Heart right ventricle (tissue), 16 donors: ENCODE data around the gene CCDC183. TPM values are rescaled to one million over a fixed set of nuclear protein-coding genes. Genes with fewer than 3 reads are reported as not detected.
A peak's percentile ranks its signal among the peaks of the same experiment; 100 is the strongest.
"Not testable (repeated sequence)": the region's sequence is repeated elsewhere in the genome, so short reads cannot be mapped to it uniquely, and the experiment has no call there.

ENCODE experiments used
- ATAC-seq, 8 donors: fragments of 200-7000 bp; cut with Tn5 transposase; one replicate each; pipeline ENCODE4 v1.9.1; 2020; ENCODE audit warnings: mild to moderate bottlenecking in 8 of 8, moderate library complexity in 8 of 8, moderate number of reproducible peaks in 1 of 8
- DNase-seq, 2 donors: peaks; one replicate each; pipeline ENCODE4 v3.0.0-alpha.2; 2020
- H3K27ac ChIP-seq, 10 donors: fragments of 200-600 bp; sonication (generic) in 2 of 10; one replicate each; pipeline versions ENCODE4 v1.5.0 to v1.8.0; 2020 to 2022; ENCODE audit warnings: mild to moderate bottlenecking in 3 of 10
- H3K27me3 ChIP-seq, 7 donors: fragments of 200-600 bp; one replicate each; pipeline ENCODE4 v1.8.0; 2021 to 2022; ENCODE audit warnings: mild to moderate bottlenecking in 2 of 7
- H3K36me3 ChIP-seq, 9 donors: fragments of 200-600 bp; sonication (generic) in 1 of 9; one replicate each; pipeline versions ENCODE4 v1.5.0 to v1.8.0; 2020 to 2022; ENCODE audit warnings: mild to moderate bottlenecking in 2 of 9
- H3K4me1 ChIP-seq, 9 donors: fragments of 200-600 bp; sonication (generic) in 1 of 9; one replicate each; pipeline versions ENCODE4 v1.5.0 to v1.8.0; 2020 to 2022; ENCODE audit warnings: mild to moderate bottlenecking in 4 of 9
- H3K4me3 ChIP-seq, 10 donors: fragments of 200-600 bp; sonication (generic) in 2 of 10; one replicate each; pipeline versions ENCODE4 v1.5.0 to v1.8.0; 2020 to 2022; ENCODE audit warnings: mild to moderate bottlenecking in 7 of 10, moderate library complexity in 2 of 10
- H3K9me3 ChIP-seq, 11 donors: fragments of 200-600 bp in 10 of 11; sonication (generic) in 2 of 11; one replicate each; pipeline versions ENCODE4 v1.5.0 to v1.8.0; 2013 to 2022; ENCODE audit warnings: mild to moderate bottlenecking in 2 of 11, control low read depth in 1 of 11, moderate library complexity in 1 of 11
- WGBS, 2 donors: extraction: QIAGEN DNeasy Blood & Tissue Kit; methylation state at CpG; one replicate each; pipeline ENCODE4 v1.1.7; 2013; ENCODE audit warnings: inconsistent platforms in 1 of 2; 5-methylcytosine and 5-hydroxymethylcytosine counted together
- intact Hi-C, 10 donors: fragments of 100-400 bp; cut with DNase I; formaldehyde crosslinking; loops; one replicate each; pipeline versions ENCODE4 v1.11.1 to v1.14.2; 2022
- polyA plus RNA-seq, 2 donors: library from polyadenylated mRNA; stranded (reverse); fragments of 200-250 nt; gene quantifications; one replicate each; pipeline ENCODE4 v1.2.3, GENCODE V29; 2013
- total RNA-seq, 10 donors: library from RNA; stranded (reverse); fragmentation: NEBNext Ultra II Directional in 3 of 10; extraction: Animal tissue kit (Norgen Biotek cat#: 25700) in 3 of 10; gene quantifications; one replicate each; pipeline versions ENCODE4 v1.2.1 to v1.2.4, GENCODE V29; 2021 to 2023
- TF ChIP-seq, protein P1 (sequence below), 9 donors: fragments of 200-600 bp; sonication (generic) in 2 of 9; IDR thresholded peaks; one replicate each; pipeline versions ENCODE4 v1.5.0 to v1.8.0; 2021 to 2022; ENCODE audit warnings: antibody characterized with exemption in 9 of 9, mild to moderate bottlenecking in 5 of 9, moderate library complexity in 1 of 9
- donor health status: Arrhythmogenic right ventricular cardiomyopathy.
- donor health status: ischemic (EF 13 %, LVEDD 7.1; RV severe dilation, severe dysfunction).
- donor health status: healthy with polysubstance abuse.
- donor health status: DM: no; HTN: yes; CAD: no.
- donor health status: DM: no; HTN: no; CAD: no.
- donor health status: ischemic (EF 25% LVEDD 6.9; RV normal size, moderate dysfunction).
- donor health status: ischemic (EF 25% LVEDD 5.7; RV mildly dilated, moderate dysfunction).
- donor health status: healthy.
- donor health status: DM: yes; HTN: yes; CAD: no.
- donor health status: Ischemic cardiomyopathy.
- donor health status: ischemic (EF 35%, LVEDD 5.7; RV mildly dilated, moderate dysfunction).
- donor health status: nonischemic (EF 11% LVEDD 7.7; RV severe dilation, severe dysfunction).
- donor health status: DM: yes; HTN: yes; CAD: no.
- donor health status: PGD.
- donor health status: ischemic (EF 29% LVEDD 5.4; RV normal size, mild dysfunction).
- donor health status: nonischemic (EF 23%, LVEDD 6.1; RV moderate dilation, normal function).

CCDC183 gene
- total and polyA plus RNA-seq, 12 donors: 0.49 to 9.2 (median 1.1) TPM

DNA sequence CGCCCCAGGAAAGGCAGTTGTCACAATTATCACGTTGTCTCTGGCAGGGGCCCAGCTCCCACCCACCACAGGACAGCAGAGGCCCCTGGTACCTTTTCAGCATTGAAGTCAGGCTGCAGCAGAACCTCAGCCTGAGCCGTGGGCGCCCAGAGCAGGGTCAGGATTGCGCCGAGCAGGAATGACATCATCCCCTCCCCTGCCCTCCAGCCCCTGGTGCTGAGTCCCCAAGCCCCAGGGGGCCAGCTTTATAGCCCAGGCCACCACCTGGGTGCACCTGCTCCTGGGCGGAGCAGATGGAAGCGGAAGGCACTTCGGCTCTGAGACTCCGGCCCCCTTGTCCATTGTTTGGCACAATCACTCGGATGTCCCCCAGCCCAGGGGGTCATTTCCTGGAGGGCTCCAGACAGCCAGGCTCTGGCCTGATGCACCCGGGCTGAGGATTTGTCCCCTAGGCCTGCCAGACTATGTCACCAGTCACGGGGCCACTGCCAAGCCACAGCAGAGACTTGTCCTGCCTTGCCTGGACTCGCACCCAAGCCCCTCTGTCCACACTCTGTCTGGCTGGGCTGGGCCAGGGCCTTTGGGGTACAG lies 31.7 kb upstream of the CCDC183 start, which contains the start of gene LCN15:
Gene LCN15 (minus strand): TSS at position 218 of the 591 bp plus-strand sequence. CDS start 30 bp downstream, at position 188.
- TF ChIP-seq, protein P1, sequence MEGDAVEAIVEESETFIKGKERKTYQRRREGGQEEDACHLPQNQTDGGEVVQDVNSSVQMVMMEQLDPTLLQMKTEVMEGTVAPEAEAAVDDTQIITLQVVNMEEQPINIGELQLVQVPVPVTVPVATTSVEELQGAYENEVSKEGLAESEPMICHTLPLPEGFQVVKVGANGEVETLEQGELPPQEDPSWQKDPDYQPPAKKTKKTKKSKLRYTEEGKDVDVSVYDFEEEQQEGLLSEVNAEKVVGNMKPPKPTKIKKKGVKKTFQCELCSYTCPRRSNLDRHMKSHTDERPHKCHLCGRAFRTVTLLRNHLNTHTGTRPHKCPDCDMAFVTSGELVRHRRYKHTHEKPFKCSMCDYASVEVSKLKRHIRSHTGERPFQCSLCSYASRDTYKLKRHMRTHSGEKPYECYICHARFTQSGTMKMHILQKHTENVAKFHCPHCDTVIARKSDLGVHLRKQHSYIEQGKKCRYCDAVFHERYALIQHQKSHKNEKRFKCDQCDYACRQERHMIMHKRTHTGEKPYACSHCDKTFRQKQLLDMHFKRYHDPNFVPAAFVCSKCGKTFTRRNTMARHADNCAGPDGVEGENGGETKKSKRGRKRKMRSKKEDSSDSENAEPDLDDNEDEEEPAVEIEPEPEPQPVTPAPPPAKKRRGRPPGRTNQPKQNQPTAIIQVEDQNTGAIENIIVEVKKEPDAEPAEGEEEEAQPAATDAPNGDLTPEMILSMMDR (IDR thresholded peaks at IDR 0.05): no peak
- H3K27ac ChIP-seq: peak within 1 kb of the TSS in 6 of 10 donors; percentile 40 to 67 (median 52)

DNA sequence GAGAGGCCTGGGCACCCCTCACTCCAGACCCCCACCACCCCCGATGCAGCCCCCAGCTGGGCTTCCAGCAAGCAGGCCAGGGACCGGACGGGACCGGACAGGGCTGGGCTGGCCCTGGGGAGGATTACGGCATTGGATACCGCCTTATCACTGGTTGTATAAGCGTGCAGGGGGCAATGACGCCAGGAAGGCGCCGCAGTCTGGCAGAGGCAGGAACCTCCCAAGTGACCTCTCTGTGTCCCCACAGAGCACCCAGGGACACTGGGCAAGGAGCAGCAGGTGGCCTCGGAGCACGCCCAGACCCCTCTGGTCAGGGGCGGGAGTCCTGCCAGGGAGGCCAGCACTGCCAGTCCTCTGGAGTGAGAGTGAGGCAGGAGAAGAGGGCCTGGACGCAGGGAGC lies 31.1 kb upstream of the CCDC183 start:
- peaks cover 0 to 32% (median 8%) of the 10 kb centered on the region in 9 donors for H3K4me1 ChIP-seq
- no peaks in the 10 kb centered on the region for H3K9me3 ChIP-seq
- no peaks in the 10 kb centered on the region for H3K36me3 ChIP-seq
- intact Hi-C loops: no loop called here
- peak; percentile 49 to 82 (median 68) for ATAC-seq
- TF ChIP-seq, protein P1 (IDR thresholded peaks at IDR 0.05): no peak
- H3K4me3 ChIP-seq: no peak overlapping the region
- peaks cover 0 to 35% (median 11%) of the 10 kb centered on the region in 7 donors for H3K27me3 ChIP-seq
- H3K27ac ChIP-seq: peak overlapping the region in 6 of 10 donors; percentile 40 to 67 (median 52)
- WGBS, 2 donors: 71 to 78% methylated on average over 14 of the region's 14 CpGs
- DNase-seq: peak; percentile 46 to 48

More for the DNA sequence above, 31.7 kb upstream of the CCDC183 start, which contains the start of gene LCN15:
- Histone ChIP-seq H3K27me3 (peaks cover 0 to 35% (median 11%) of the 10 kb centered on the region in 7 donors), H3K4me1 (peaks cover 0 to 32% (median 8%) of the 10 kb centered on the region in 9 donors), H3K4me3 (no peak within 1 kb of the TSS), H3K9me3 (no peaks in the 10 kb centered on the region), H3K36me3 (no peaks in the 10 kb centered on the region)
- 64 to 66% methylated on average over 14 of the region's 14 CpGs for WGBS, 2 donors
- DNase-seq (no peak), ATAC-seq (peak; percentile 5 to 48 (median 28))
- intact Hi-C loops: no loop called here

- DNase-seq, H3K9me3 ChIP-seq, H3K36me3 ChIP-seq, intact Hi-C loops, ATAC-seq, H3K4me3 ChIP-seq: not testable (repeated sequence)
- 89 to 92% methylated on average over 14 of the region's 14 CpGs for WGBS, 2 donors
- peak overlapping the region in 3 of 10 donors; percentile 43 to 55 (median 49) for H3K27ac ChIP-seq
- H3K4me1 ChIP-seq: peaks cover 0 to 27% (median 7%) of the 10 kb centered on the region in 9 donors
- peaks cover 0 to 32% (median 11%) of the 10 kb centered on the region in 7 donors for H3K27me3 ChIP-seq
These were observed 30.3 kb upstream of the CCDC183 start for GRCh38 chr9:136765745-136766409.

- ATAC-seq, H3K27ac ChIP-seq, H3K4me3 ChIP-seq, H3K36me3 ChIP-seq, intact Hi-C loops, H3K9me3 ChIP-seq: not testable (repeated sequence)
- WGBS, 2 donors: 36 to 41% methylated on average over 18 of the region's 18 CpGs
- TF ChIP-seq, protein P1 (IDR thresholded peaks at IDR 0.05): peak; percentile 8 to 59 (median 46)
- peaks cover 0 to 22% (median 4%) of the 10 kb centered on the region in 9 donors for H3K4me1 ChIP-seq
- DNase-seq: peak; percentile 49 to 50
- peaks cover 0 to 32% (median 11%) of the 10 kb centered on the region in 7 donors for H3K27me3 ChIP-seq
These were observed 29.6 kb upstream of the CCDC183 start for GRCh38 chr9:136766410-136767120.
